Mesendoderm (in vitro differentiated cells): ENCODE data around the gene ITIH5. TPM values are rescaled to one million over a fixed set of nuclear protein-coding genes. Genes with fewer than 3 reads are reported as not detected.
"Not testable (repeated sequence)": the region's sequence is repeated elsewhere in the genome, so short reads cannot be mapped to it uniquely, and the experiment has no call there.

ENCODE experiments used
- DNase-seq: peaks from one replicate; pipeline ENCODE4 v3.0.0; 2013
- H2AK5ac ChIP-seq: 2 replicates; pipeline ENCODE4 v1.6.1; 2013; ENCODE audit warnings: low read length, inconsistent platforms
- H2BK120ac ChIP-seq: 2 replicates; pipeline ENCODE4 v1.6.1; 2013; ENCODE audit warnings: low read depth, mild to moderate bottlenecking, low read length, moderate library complexity, mixed read lengths
- H2BK15ac ChIP-seq: replicated peaks from 2 replicates; pipeline ENCODE4 v1.6.1; 2013; ENCODE audit warnings: low read depth, mild to moderate bottlenecking, moderate library complexity
- H2BK5ac ChIP-seq: 2 replicates; pipeline ENCODE4 v1.6.1; 2013; ENCODE audit warnings: low read length, inconsistent platforms
- H3K18ac ChIP-seq: 2 replicates; pipeline ENCODE4 v1.6.1; 2013; ENCODE audit warnings: mild to moderate bottlenecking, low read length, mixed read lengths
- H3K23ac ChIP-seq: one replicate; pipeline ENCODE4 v1.6.1; 2013; ENCODE audit warnings: low read length
- H3K27ac ChIP-seq: 2 replicates; pipeline ENCODE4 v1.5.1; 2013; ENCODE audit warnings: low read depth, mild to moderate bottlenecking, inconsistent platforms, low read length, moderate library complexity
- H3K27me3 ChIP-seq: 2 replicates; pipeline ENCODE4 v1.6.1; 2013; ENCODE audit warnings: low read length, control low read depth, mild to moderate bottlenecking, inconsistent platforms; ENCODE audit not compliant: insufficient read depth, poor library complexity
- H3K36me3 ChIP-seq: 2 replicates; pipeline ENCODE4 v1.6.1; 2013; ENCODE audit warnings: low read length, inconsistent platforms; ENCODE audit not compliant: control insufficient read depth, insufficient read depth
- H3K4ac ChIP-seq: one replicate; pipeline ENCODE4 v1.6.1; 2013; ENCODE audit warnings: low read depth, mild to moderate bottlenecking, low read length, moderate library complexity
- H3K4me1 ChIP-seq: 2 replicates; pipeline ENCODE4 v1.6.1; 2013; ENCODE audit warnings: low read depth, low read length, inconsistent platforms; ENCODE audit not compliant: control insufficient read depth
- H3K4me2 ChIP-seq: 2 replicates; pipeline ENCODE4 v1.6.1; 2013; ENCODE audit warnings: low read length
- H3K4me3 ChIP-seq: 2 replicates; pipeline ENCODE4 v1.5.1; 2013; ENCODE audit warnings: mild to moderate bottlenecking, low read length
- H3K56ac ChIP-seq: one replicate; pipeline ENCODE4 v1.6.1; 2013; ENCODE audit warnings: low read length
- H3K79me1 ChIP-seq: 2 replicates; pipeline ENCODE4 v1.6.1; 2013; ENCODE audit warnings: low read length, inconsistent platforms
- H3K79me2 ChIP-seq: 2 replicates; pipeline ENCODE4 v1.6.1; 2013; ENCODE audit warnings: mild to moderate bottlenecking, low read length; ENCODE audit not compliant: control insufficient read depth, insufficient read depth
- H3K9ac ChIP-seq: 2 replicates; pipeline ENCODE4 v1.6.1; 2013; ENCODE audit warnings: low read length, inconsistent platforms
- H4K5ac ChIP-seq: one replicate; pipeline ENCODE4 v1.6.1; 2013; ENCODE audit warnings: low read length
- H4K8ac ChIP-seq: one replicate; pipeline ENCODE4 v1.6.1; 2013; ENCODE audit warnings: low read depth, mild to moderate bottlenecking, control low read depth, low read length, moderate library complexity
- WGBS: extraction: QIAGEN DNeasy Blood & Tissue Kit; methylation state at CpG from one replicate; pipeline ENCODE4 v1.1.7; 2013; ENCODE audit warnings: low lambda C conversion rate, missing lambda C conversion rate; ENCODE audit not compliant: insufficient coverage; ENCODE audit errors: extremely low coverage; 5-methylcytosine and 5-hydroxymethylcytosine counted together
- polyA plus RNA-seq, 2 experiments: library from polyadenylated mRNA; stranded (reverse); fragments of 200-250 nt; gene quantifications; one replicate each; pipeline ENCODE4 v1.2.3, GENCODE V29; 2013

Gene ITIH5
- 1.3 TPM for polyA plus RNA-seq (2013, experiment 1 of 2)
- polyA plus RNA-seq (2013, experiment 2 of 2): 1.2 TPM

DNA sequence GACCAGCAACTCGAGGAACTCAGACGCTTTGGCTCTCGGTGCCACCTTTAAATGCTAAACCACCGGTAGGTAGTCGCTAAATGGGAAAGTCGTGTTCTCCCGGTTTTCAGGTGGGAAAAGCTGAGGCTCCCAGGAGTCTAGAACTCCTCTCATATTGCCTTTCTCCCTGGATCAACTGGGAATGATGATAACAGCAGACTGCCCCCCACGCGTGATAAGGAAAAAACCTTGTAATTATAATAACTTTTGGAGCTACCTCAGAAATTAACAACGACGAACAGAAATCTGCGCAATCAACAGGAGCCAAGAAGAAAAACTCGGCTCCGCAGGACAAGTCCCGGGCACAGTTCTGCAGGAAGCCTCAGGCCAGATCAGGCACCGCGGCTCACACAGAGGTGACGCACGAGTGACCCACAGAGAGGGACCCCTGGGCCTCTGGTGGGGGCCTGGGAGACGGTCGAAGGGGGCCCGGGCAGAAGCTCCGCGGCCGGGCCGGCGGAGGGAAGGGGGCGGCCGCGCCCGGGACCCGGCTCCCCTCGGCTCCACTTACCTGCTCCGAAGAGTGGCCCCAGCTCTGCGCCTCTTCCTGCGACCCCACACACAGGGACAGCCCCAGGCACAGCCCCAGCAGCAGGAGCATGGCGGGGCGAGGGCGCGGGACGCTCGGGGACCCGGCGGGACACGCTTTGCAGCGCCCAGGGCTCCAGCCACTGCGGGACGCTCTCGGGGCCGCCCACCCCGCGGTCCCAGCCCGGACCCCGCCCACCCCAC, at the start of gene ITIH5:
ITIH5 (minus strand) TSS at position 714 of the 771 bp plus-strand sequence; CDS start at position 640, 74 bp downstream.
- Histone ChIP-seq H3K4me3 (peak within 1 kb of the TSS; percentile 45), H3K79me1 (no peaks in the 10 kb centered on the region), H3K36me3 (no peaks in the 10 kb centered on the region), H4K5ac (no peak within 1 kb of the TSS), H2AK5ac (no peak within 1 kb of the TSS), H2BK5ac (no peak within 1 kb of the TSS), H3K4ac (no peak within 1 kb of the TSS), H3K79me2 (no peaks in the 10 kb centered on the region), H3K4me2 (peak within 1 kb of the TSS; percentile 61), H3K23ac (no peak within 1 kb of the TSS), H3K9ac (peak within 1 kb of the TSS; percentile 52), H3K56ac (peak within 1 kb of the TSS; percentile 83), H3K4me1 (no peaks in the 10 kb centered on the region), H3K27ac (no peak within 1 kb of the TSS), H2BK15ac (no peak within 1 kb of the TSS), H4K8ac (no peak within 1 kb of the TSS), H3K27me3 (peaks cover 8% of the 10 kb centered on the region), H2BK120ac (no peak within 1 kb of the TSS), H3K18ac (no peak within 1 kb of the TSS)
- no CpG with 5 or more reads among the region's 54 CpGs for WGBS
- DNase-seq: peak; percentile 30

DNA sequence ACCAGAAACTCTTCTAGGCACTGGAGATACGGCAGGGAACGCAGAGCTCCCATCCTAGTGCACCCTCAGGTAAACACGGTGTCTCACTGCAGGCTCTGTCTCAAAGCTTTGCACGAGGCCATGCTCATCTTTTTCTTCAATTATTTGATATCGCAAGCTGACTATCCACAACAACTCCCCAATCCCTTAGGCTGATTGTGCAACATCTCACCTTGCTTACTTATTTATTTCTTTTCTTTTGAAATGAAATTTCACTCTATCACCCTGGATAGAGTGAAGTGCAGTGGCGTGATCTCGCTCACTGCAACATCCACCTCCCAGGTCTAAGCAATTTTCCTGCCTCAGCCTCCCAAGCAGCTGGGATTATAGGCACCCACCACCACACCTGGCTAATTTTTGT, 48.7 kb upstream of the ITIH5 start:
- Histone ChIP-seq H2BK120ac (no peak overlapping the region), H3K4me3 (no peak overlapping the region), H3K79me1 (no peaks in the 10 kb centered on the region), H3K27me3 (no peaks in the 10 kb centered on the region), H3K36me3 (no peaks in the 10 kb centered on the region), H3K4me1 (no peaks in the 10 kb centered on the region), H4K8ac (no peak overlapping the region), H4K5ac (no peak overlapping the region), H3K4me2 (no peak overlapping the region), H2BK5ac (no peak overlapping the region), H2AK5ac (no peak overlapping the region), H3K56ac (no peak overlapping the region), H3K23ac (no peak overlapping the region), H3K27ac (no peak overlapping the region), H2BK15ac (no peak overlapping the region), H3K18ac (no peak overlapping the region), H3K79me2 (no peaks in the 10 kb centered on the region), H3K4ac (no peak overlapping the region), H3K9ac (no peak overlapping the region)
- no peak for DNase-seq
- no CpG with 5 or more reads among the region's 7 CpGs for WGBS

DNA sequence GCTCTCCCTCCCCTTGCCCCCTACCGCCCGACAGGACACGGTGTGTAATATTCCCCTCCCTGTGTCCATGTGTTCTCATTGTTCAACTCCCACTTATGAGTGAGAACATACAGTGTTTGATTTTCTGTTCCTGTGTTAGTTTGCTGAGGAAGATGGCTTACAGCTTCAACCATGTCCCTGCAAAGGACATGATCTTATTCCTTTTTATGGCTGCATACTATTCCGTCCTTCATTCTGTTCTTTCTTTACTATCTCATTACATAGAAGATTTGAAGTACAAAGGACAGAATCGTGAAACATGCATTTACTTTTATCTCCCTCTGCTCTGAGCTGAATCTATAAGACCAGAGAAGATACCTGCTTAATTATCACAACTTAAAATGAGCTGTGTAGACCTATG, 44.3 kb upstream of the ITIH5 start:
- H2BK5ac ChIP-seq, H3K36me3 ChIP-seq, H3K27me3 ChIP-seq, H2BK15ac ChIP-seq, H3K9ac ChIP-seq, H3K27ac ChIP-seq, H3K79me1 ChIP-seq, H3K23ac ChIP-seq, H3K4me2 ChIP-seq, H3K18ac ChIP-seq, H4K5ac ChIP-seq, H2AK5ac ChIP-seq, H2BK120ac ChIP-seq, DNase-seq, H3K4me1 ChIP-seq, H3K79me2 ChIP-seq, H3K4ac ChIP-seq, H3K4me3 ChIP-seq, H4K8ac ChIP-seq, H3K56ac ChIP-seq: not testable (repeated sequence)
- WGBS: no CpG with 5 or more reads among the region's 5 CpGs

DNA sequence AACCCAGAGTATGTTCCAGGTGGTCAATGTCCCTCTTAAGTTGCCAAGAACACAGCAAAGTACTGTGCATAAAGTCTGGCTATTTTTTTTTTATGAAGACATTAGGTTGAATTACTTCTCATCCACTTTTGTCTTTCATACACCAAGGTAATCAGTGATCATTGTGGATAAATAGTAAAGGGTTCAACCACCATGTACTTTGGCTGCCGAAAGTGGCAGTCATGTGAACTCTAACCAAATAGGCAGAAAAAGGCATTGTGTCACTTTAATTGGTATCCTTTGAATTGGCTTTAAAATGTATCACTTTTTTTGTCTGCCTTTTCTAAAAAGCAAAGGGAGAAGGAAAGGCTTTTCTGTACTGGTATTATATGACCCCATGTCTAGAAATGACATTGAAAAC, 43.7 kb upstream of the ITIH5 start:
- no CpG with 5 or more reads among the region's 1 CpG for WGBS
- Histone ChIP-seq H2BK5ac (no peak overlapping the region), H3K36me3 (no peaks in the 10 kb centered on the region), H4K5ac (no peak overlapping the region), H4K8ac (no peak overlapping the region), H3K23ac (no peak overlapping the region), H3K27me3 (no peaks in the 10 kb centered on the region), H3K4me1 (no peaks in the 10 kb centered on the region), H3K79me2 (no peaks in the 10 kb centered on the region), H3K4me2 (no peak overlapping the region), H3K9ac (no peak overlapping the region), H2AK5ac (no peak overlapping the region), H3K18ac (no peak overlapping the region), H2BK15ac (no peak overlapping the region), H3K79me1 (no peaks in the 10 kb centered on the region), H2BK120ac (no peak overlapping the region), H3K4ac (no peak overlapping the region), H3K56ac (no peak overlapping the region), H3K4me3 (no peak overlapping the region), H3K27ac (no peak overlapping the region)
- no peak for DNase-seq

DNA sequence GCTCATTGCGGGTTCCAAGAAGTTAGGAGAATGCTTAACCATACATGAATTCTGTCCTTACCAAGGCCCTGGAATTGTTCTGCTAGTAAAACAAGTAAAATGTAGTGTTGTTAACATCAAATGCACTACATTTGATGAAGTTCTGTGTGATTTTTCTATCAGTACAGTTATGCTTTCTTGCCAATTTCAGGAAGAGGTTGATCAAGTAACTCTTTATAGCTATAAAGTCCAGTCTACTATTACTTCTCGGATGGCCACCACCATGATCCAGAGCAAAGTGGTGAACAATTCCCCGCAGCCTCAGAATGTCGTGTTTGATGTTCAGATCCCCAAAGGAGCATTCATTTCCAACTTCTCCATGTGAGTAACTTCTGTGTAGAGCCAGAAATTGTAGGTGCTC, 42.1 kb upstream of the ITIH5 start:
- Histone ChIP-seq H2BK5ac (no peak overlapping the region), H3K36me3 (no peaks in the 10 kb centered on the region), H3K27ac (no peak overlapping the region), H3K4ac (no peak overlapping the region), H3K18ac (no peak overlapping the region), H3K4me2 (no peak overlapping the region), H3K4me1 (no peaks in the 10 kb centered on the region), H2AK5ac (no peak overlapping the region), H3K56ac (no peak overlapping the region), H3K23ac (no peak overlapping the region), H4K5ac (no peak overlapping the region), H3K79me2 (no peaks in the 10 kb centered on the region), H2BK15ac (no peak overlapping the region), H3K79me1 (no peaks in the 10 kb centered on the region), H4K8ac (no peak overlapping the region), H3K4me3 (no peak overlapping the region), H2BK120ac (no peak overlapping the region), H3K9ac (no peak overlapping the region), H3K27me3 (no peaks in the 10 kb centered on the region)
- DNase-seq: no peak
- WGBS: no CpG with 5 or more reads among the region's 4 CpGs
